Mesothelial cell of epicardium (in vitro differentiated cells): ENCODE results near the gene PADI3. TPM values are rescaled to one million over a fixed set of nuclear protein-coding genes. Genes with fewer than 3 reads are reported as not detected.

Source experiments
- DNase-seq, 2 experiments: peaks; one replicate each; pipeline ENCODE4 v3.0.0; 2021; ENCODE audit warnings: low spot score in 2 of 2; ENCODE audit not compliant: unreplicated experiment in 2 of 2
- H3K27ac Mint-ChIP-seq: 2 replicates; pipeline ENCODE4 v1.8.0; 2021; ENCODE audit warnings: mixed read lengths
- H3K27me3 Mint-ChIP-seq: 2 replicates; pipeline ENCODE4 v1.8.0; 2021; ENCODE audit warnings: low read depth, mixed read lengths
- H3K36me3 Mint-ChIP-seq: 2 replicates; pipeline ENCODE4 v1.8.0; 2021; ENCODE audit warnings: mixed read lengths
- H3K4me1 Mint-ChIP-seq: 2 replicates; pipeline ENCODE4 v1.8.0; 2021; ENCODE audit warnings: mixed read lengths
- H3K4me3 Mint-ChIP-seq: 2 replicates; pipeline ENCODE4 v1.8.0; 2021; ENCODE audit warnings: mild to moderate bottlenecking, moderate library complexity, mixed read lengths
- H3K9me3 Mint-ChIP-seq: 2 replicates; pipeline ENCODE4 v1.8.0; 2021; ENCODE audit warnings: mixed read lengths
- CTCF ChIP-seq: fragments of 200-600 bp; sonication (generic); IDR thresholded peaks from one replicate; pipeline ENCODE4 v1.5.0; 2021; ENCODE audit warnings: antibody characterized with exemption; ENCODE audit not compliant: unreplicated experiment
- total RNA-seq: library from RNA; stranded (reverse); gene quantifications from 3 replicates; pipeline ENCODE4 v1.2.1, GENCODE V29; 2021

The PADI3 gene
- total RNA-seq, 1 donor from 2014 or later: not detected

GRCh38 chr1:17230106-17230505, 18.8 kb upstream of the PADI3 start:
- TF ChIP-seq CTCF: no peak
- no peaks in the 10 kb centered on the region for H3K27me3 Mint-ChIP-seq
- no peaks in the 10 kb centered on the region for H3K36me3 Mint-ChIP-seq

GRCh38 chr1:17230671-17231310, 18.1 kb upstream of the PADI3 start:
- DNase-seq: no peak
- Mint-ChIP-seq H3K4me1 (peaks cover 11% of the 10 kb centered on the region), H3K4me3 (no peak overlapping the region), H3K36me3 (no peaks in the 10 kb centered on the region), H3K27ac (no peak overlapping the region), H3K27me3 (peaks cover 2% of the 10 kb centered on the region), H3K9me3 (no peaks in the 10 kb centered on the region)
- no peak for TF ChIP-seq CTCF

More at GRCh38 chr1:17230106-17230505, 18.8 kb upstream of the PADI3 start:
- no peak for DNase-seq
- Mint-ChIP-seq H3K4me1 (peaks cover 11% of the 10 kb centered on the region), H3K27ac (no peak overlapping the region), H3K4me3 (no peak overlapping the region), H3K9me3 (no peaks in the 10 kb centered on the region)

DNA sequence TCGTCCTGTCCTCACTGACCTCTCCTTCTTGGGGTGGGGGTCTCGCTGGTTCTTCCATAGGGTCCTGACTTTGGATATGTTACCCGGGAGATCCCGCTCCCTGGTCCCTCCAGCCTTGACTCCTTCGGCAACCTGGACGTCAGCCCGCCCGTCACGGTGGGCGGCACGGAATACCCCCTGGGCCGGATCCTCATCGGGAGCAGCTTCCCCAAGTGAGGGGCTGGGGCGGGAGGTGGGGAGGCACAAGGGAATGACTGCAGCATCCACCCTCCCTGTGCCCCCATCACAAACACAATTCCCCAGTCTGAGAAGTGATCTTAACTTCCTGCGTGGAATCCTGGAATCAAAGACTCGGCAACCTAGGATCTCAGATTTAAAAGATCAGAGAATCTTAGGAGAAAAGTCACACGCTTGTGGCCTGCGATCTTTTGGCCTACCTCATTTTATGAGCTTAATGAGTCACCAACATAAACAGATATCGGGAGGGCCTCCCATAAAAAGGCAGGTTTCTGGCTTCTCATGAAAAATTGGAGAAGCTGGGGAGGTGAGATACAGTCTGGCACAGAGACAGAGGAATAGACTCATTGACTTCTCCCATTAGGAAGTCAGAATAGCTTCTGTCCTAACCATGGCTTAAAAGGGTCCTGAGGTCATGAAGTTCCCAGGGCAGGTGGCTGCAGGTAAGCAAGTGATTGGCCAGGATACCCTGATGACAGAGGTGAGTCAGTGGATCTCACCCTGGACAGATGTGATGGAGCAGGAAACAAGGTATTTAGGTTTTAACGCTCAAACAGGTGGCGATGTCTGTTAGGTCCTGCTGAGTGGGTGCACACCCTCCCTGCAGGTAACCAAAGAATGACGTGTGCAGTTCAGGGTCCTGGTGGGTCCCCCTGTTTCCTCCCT, 15.9 kb upstream of the PADI3 start:
- peaks cover 9% of the 10 kb centered on the region for H3K4me1 Mint-ChIP-seq
- DNase-seq: no peak
- no peak for TF ChIP-seq CTCF
- peaks cover 2% of the 10 kb centered on the region for H3K27me3 Mint-ChIP-seq
- no peaks in the 10 kb centered on the region for H3K9me3 Mint-ChIP-seq
- H3K27ac Mint-ChIP-seq: peak overlapping the region; percentile 43
- H3K36me3 Mint-ChIP-seq: no peaks in the 10 kb centered on the region
- H3K4me3 Mint-ChIP-seq: no peak overlapping the region

- Mint-ChIP-seq H3K4me3 (no peak overlapping the region), H3K4me1 (peaks cover 9% of the 10 kb centered on the region), H3K27me3 (peaks cover 2% of the 10 kb centered on the region), H3K36me3 (no peaks in the 10 kb centered on the region), H3K9me3 (no peaks in the 10 kb centered on the region), H3K27ac (no peak overlapping the region)
- no peak for DNase-seq
- TF ChIP-seq CTCF: no peak
Measured at GRCh38 chr1:17233675-17234320, 15.1 kb upstream of the PADI3 start.

GRCh38 chr1:17234405-17234804, 14.5 kb upstream of the PADI3 start:
- DNase-seq: no peak
- H3K27ac Mint-ChIP-seq: no peak overlapping the region
- H3K36me3 Mint-ChIP-seq: no peaks in the 10 kb centered on the region
- no peak overlapping the region for H3K4me3 Mint-ChIP-seq
- peaks cover 2% of the 10 kb centered on the region for H3K27me3 Mint-ChIP-seq
- TF ChIP-seq CTCF: no peak
- no peaks in the 10 kb centered on the region for H3K9me3 Mint-ChIP-seq
- peaks cover 9% of the 10 kb centered on the region for H3K4me1 Mint-ChIP-seq
